ENCODE results near the gene EBP. TPM values are rescaled to one million over a fixed set of nuclear protein-coding genes. Genes with fewer than 3 reads are reported as not detected.
"Not testable (repeated sequence)": the region's sequence is repeated elsewhere in the genome, so short reads cannot be mapped to it uniquely, and the experiment has no call there.

EBP gene
- total RNA-seq, 1 experiment from 2014 or later = 129 TPM

- no peak for DNase-seq (ENCODE audit: low spot score)
Observed at GRCh38 chrX:48493890-48494364, 27.7 kb upstream of the EBP start.

- DNase-seq (ENCODE audit: low spot score) = no peak
Observed at GRCh38 chrX:48496660-48497059, 24.9 kb upstream of the EBP start.

- no peak for DNase-seq (ENCODE audit: low spot score)
Observed at GRCh38 chrX:48497871-48498270, 23.7 kb upstream of the EBP start.

GRCh38 chrX:48498374-48498809, 23.2 kb upstream of the EBP start:
- peak; percentile 48 for DNase-seq (ENCODE audit: low spot score)

GRCh38 chrX:48504261-48504660, 17.3 kb upstream of the EBP start:
- DNase-seq (ENCODE audit: low spot score) = no peak

- DNase-seq (ENCODE audit: low spot score) = no peak
Observed at GRCh38 chrX:48505481-48505880, 16.1 kb upstream of the EBP start.

GRCh38 chrX:48507246-48507645, 14.4 kb upstream of the EBP start:
- no peak for DNase-seq (ENCODE audit: low spot score)

- DNase-seq (ENCODE audit: low spot score) = no peak
Observed at GRCh38 chrX:48508400-48509244, 13.0 kb upstream of the EBP start, which contains the start of gene PORCN. Gene PORCN, plus strand, starts transcription at chrX:48508992. Its CDS starts 829 bp downstream, at chrX:48509821.

- no peak for DNase-seq (ENCODE audit: low spot score)
Observed at GRCh38 chrX:48509245-48509590, 12.4 kb upstream of the EBP start.

- DNase-seq (ENCODE audit: low spot score) = no peak
Observed at GRCh38 chrX:48509619-48510018, 12.0 kb upstream of the EBP start.

GRCh38 chrX:48511560-48511959, 10.0 kb upstream of the EBP start:
- no peak for DNase-seq (ENCODE audit: low spot score)

GRCh38 chrX:48512371-48512935, 9.2 kb upstream of the EBP start:
- no peak for DNase-seq (ENCODE audit: low spot score)

GRCh38 chrX:48513670-48514069, 7.9 kb upstream of the EBP start:
- DNase-seq (ENCODE audit: low spot score) = no peak

- no peak for DNase-seq (ENCODE audit: low spot score)
Observed at GRCh38 chrX:48514126-48514806, 7.3 kb upstream of the EBP start.

GRCh38 chrX:48514868-48515460, 6.6 kb upstream of the EBP start:
- no peak for DNase-seq (ENCODE audit: low spot score)

GRCh38 chrX:48515842-48516241, 5.8 kb upstream of the EBP start:
- DNase-seq (ENCODE audit: low spot score) = no peak

- no peak for DNase-seq (ENCODE audit: low spot score)
Observed at GRCh38 chrX:48516285-48516684, 5.3 kb upstream of the EBP start.

GRCh38 chrX:48516987-48517386, 4.6 kb upstream of the EBP start:
- no peak for DNase-seq (ENCODE audit: low spot score)

- not testable (repeated sequence) for DNase-seq (ENCODE audit: low spot score)
Observed at GRCh38 chrX:48519481-48519880, 2.1 kb upstream of the EBP start.

- DNase-seq (ENCODE audit: low spot score) = no peak
Observed at GRCh38 chrX:48520455-48520854, 1.2 kb upstream of the EBP start.

GRCh38 chrX:48520976-48521352, 644 bp upstream of the EBP start:
- no peak for DNase-seq (ENCODE audit: low spot score)

GRCh38 chrX:48522291-48522690, 683 bp downstream of the EBP start:
- no peak for DNase-seq (ENCODE audit: low spot score)
